ENCODE results near the gene ATXN7L1. TPM values are rescaled to one million over a fixed set of nuclear protein-coding genes. Genes with fewer than 3 reads are reported as not detected.

The ATXN7L1 gene
- total and polyA plus RNA-seq, 2 of the 8 experiments (the other 6 are each of a cell fraction or from before 2014, with no cell fraction given) = 14.3 to 34.0 TPM

- TF ChIP-seq CTCF (IDR thresholded peaks at IDR 0.05; ENCODE audit: control extremely low read depth in 1 of 3, insufficient read depth in 1 of 3, low read depth in 1 of 3, low read length in 3 of 3) (no peak), SP4 (IDR thresholded peaks at IDR 0.05; ENCODE audit: low read length) (no peak)
These were observed 35.2 kb downstream of the ATXN7L1 start (continued) for GRCh38 chr7:105840981-105841749.

Measured in H1 (cell line).